WTC11 (cell line): ENCODE data around the gene ITPR2.

Source experiments
- ESRRA ChIP-seq: sonication (generic); formaldehyde crosslinking; IDR thresholded peaks from 2 replicates; pipeline ENCODE4 v1.8.1; 2022; ENCODE audit warnings: mild to moderate bottlenecking, missing genetic modification reagents, borderline replicate concordance
- FOXJ3 ChIP-seq: sonication (generic); formaldehyde crosslinking; IDR thresholded peaks from 2 replicates; pipeline ENCODE4 v1.9.0; 2021; ENCODE audit warnings: missing genetic modification reagents, mild to moderate bottlenecking, borderline replicate concordance
- FOXP1 ChIP-seq: sonication (generic); formaldehyde crosslinking; IDR thresholded peaks from 2 replicates; pipeline ENCODE4 v1.8.0; 2022; ENCODE audit warnings: missing genetic modification reagents, mild to moderate bottlenecking, moderate library complexity, borderline replicate concordance
- TF ChIP-seq, protein P1 (sequence below): fragments of 200-600 bp; IDR thresholded peaks from 2 replicates; pipeline ENCODE4 v1.8.0; 2022; ENCODE audit warnings: antibody characterized with exemption
- TF ChIP-seq, protein P2 (sequence below): sonication (generic); formaldehyde crosslinking; conservative IDR thresholded peaks from 2 replicates; pipeline ENCODE4 v1.8.1; 2022; ENCODE audit warnings: mild to moderate bottlenecking, missing genetic modification reagents

DNA sequence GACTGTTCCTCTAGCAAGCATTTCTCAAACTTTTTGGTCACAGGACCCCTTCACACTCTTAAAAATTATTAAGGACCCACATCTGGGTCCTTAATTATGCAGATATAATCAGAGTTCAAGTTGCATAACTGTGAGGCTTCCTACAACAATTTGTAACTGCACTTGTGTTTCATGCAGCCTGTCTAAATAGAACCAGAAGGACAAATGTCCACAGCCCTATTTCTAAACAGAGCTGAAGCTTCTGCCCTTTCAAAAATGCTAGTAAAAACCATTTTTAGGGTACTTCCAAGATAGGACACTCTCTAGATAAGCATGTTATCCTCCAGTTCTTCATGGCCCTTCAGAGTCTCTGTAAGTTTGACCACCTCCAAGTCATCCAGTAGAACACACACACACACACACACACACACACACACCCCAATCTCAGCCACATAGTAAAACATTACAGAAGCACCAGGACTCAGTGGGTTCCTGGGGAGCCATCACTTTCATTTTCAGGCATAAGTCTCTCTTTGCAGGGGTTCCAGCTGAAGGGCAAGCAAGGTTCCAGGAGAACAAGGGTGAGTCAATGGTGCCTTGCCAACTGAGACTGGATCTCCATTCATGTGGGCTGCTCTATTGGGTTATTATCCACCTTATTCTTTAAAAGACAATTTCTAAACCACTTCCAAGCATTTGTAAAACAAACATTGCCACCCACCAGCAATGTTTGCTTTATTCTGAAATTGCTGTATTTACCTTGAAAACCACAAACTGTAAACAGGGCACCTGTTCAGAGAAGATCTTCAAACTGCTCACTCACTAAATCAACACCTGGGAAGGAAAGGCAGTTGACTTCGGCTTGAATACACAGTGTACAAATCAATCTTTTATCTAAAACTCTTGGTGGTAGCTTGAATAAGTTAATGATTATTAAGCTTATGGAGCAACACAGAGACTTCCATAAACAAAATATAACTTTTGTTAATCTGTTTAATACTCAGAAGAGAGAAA lies 64.1 kb downstream of the ITPR2 start:
- TF ChIP-seq, protein P1, sequence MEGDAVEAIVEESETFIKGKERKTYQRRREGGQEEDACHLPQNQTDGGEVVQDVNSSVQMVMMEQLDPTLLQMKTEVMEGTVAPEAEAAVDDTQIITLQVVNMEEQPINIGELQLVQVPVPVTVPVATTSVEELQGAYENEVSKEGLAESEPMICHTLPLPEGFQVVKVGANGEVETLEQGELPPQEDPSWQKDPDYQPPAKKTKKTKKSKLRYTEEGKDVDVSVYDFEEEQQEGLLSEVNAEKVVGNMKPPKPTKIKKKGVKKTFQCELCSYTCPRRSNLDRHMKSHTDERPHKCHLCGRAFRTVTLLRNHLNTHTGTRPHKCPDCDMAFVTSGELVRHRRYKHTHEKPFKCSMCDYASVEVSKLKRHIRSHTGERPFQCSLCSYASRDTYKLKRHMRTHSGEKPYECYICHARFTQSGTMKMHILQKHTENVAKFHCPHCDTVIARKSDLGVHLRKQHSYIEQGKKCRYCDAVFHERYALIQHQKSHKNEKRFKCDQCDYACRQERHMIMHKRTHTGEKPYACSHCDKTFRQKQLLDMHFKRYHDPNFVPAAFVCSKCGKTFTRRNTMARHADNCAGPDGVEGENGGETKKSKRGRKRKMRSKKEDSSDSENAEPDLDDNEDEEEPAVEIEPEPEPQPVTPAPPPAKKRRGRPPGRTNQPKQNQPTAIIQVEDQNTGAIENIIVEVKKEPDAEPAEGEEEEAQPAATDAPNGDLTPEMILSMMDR = no peak
- TF ChIP-seq FOXP1 (no peak), FOXJ3 (CRISPR knock-in tag) (no peak), ESRRA (no peak)
- TF ChIP-seq, protein P2, sequence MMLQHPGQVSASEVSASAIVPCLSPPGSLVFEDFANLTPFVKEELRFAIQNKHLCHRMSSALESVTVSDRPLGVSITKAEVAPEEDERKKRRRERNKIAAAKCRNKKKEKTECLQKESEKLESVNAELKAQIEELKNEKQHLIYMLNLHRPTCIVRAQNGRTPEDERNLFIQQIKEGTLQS (CRISPR knock-in tag) = no peak
